Anterior cingulate cortex (tissue), 58 donors: Measurements from ENCODE around the gene WNT8A.
A peak's percentile ranks its signal among the peaks of the same experiment; 100 is the strongest.
"Not testable (repeated sequence)": the region's sequence is repeated elsewhere in the genome, so short reads cannot be mapped to it uniquely, and the experiment has no call there.

Source experiments
- DNase-seq, 58 donors: peaks; one replicate each; lab custom pipeline; 2025; lab: John Stamatoyannopoulos, UW

WNT8A gene

GRCh38 chr5:138083702-138084101 lies at the start of gene WNT8A:
Gene WNT8A (plus strand): TSS chr5:138084033. CDS start chr5:138084128, 95 bp downstream.
- no peak for DNase-seq

- DNase-seq, result peak in 54 of 58 donors; percentile 5 to 93 (median 50)
These were observed 48.0 kb upstream of the WNT8A start for GRCh38 chr5:138035605-138036537.

- DNase-seq, result no peak
These were observed 46.6 kb upstream of the WNT8A start for GRCh38 chr5:138037271-138037670.

GRCh38 chr5:138037907-138038633 lies 45.8 kb upstream of the WNT8A start:
- DNase-seq, result no peak

- peak in 11 of 58 donors; percentile 2 to 59 (median 16) for DNase-seq
These were observed 45.0 kb upstream of the WNT8A start for GRCh38 chr5:138038826-138039225.

GRCh38 chr5:138045283-138045682 lies 38.5 kb upstream of the WNT8A start:
- DNase-seq, result not testable (repeated sequence)

GRCh38 chr5:138051441-138052296 lies 32.2 kb upstream of the WNT8A start:
- DNase-seq, result no peak

- not testable (repeated sequence) for DNase-seq
These were observed 31.1 kb upstream of the WNT8A start for GRCh38 chr5:138052718-138053117.

GRCh38 chr5:138053554-138053953 lies 30.3 kb upstream of the WNT8A start:
- no peak for DNase-seq

GRCh38 chr5:138054206-138054605 lies 29.6 kb upstream of the WNT8A start:
- DNase-seq, result no peak

- peak in 54 of 58 donors; percentile 5 to 90 (median 54) for DNase-seq
These were observed 28.8 kb upstream of the WNT8A start for GRCh38 chr5:138054847-138055558.

GRCh38 chr5:138064526-138064925 lies 19.3 kb upstream of the WNT8A start:
- DNase-seq, result no peak

- DNase-seq, result peak in 1 of 58 donors; percentile 3
These were observed 18.7 kb upstream of the WNT8A start for GRCh38 chr5:138065102-138065501.

GRCh38 chr5:138067945-138068344 lies 15.9 kb upstream of the WNT8A start:
- DNase-seq, result no peak

- peak in 46 of 58 donors; percentile 1 to 75 (median 29) for DNase-seq
These were observed 14.9 kb upstream of the WNT8A start for GRCh38 chr5:138068742-138069600.

- DNase-seq, result peak in 1 of 58 donors; percentile 2
These were observed 13.8 kb upstream of the WNT8A start for GRCh38 chr5:138070026-138070425.

- peak in 41 of 58 donors; percentile 1 to 71 (median 19) for DNase-seq
These were observed 6.7 kb upstream of the WNT8A start for GRCh38 chr5:138077064-138077696.

- no peak for DNase-seq
These were observed 5.7 kb upstream of the WNT8A start for GRCh38 chr5:138078006-138078643.
